ENCODE results near the gene HOXB3.

GRCh38 chr17:48543107-48543853 is 46.8 kb downstream of the HOXB3 start:
- no peak for TF ChIP-seq CTCF (conservative IDR thresholded peaks at IDR 0.05 in 1 of 2, IDR thresholded peaks at IDR 0.05 in 1 of 2; ENCODE audit: low read depth in 1 of 2, low read length in 2 of 2)
- no peak for TF ChIP-seq EZH2 (IDR thresholded peaks at IDR 0.05; ENCODE audit: low read length, missing control alignments)

All from fibroblast of lung (primary cell).